OCI-M1 (cell line): ENCODE data around the gene UBE2D3.

ENCODE experiments used
- DNase-seq: peaks from one replicate; lab custom pipeline; 2025; lab: John Stamatoyannopoulos, UW

Gene UBE2D3

GRCh38 chr4:102754044-102754443 is 73.3 kb downstream of the UBE2D3 start:
- DNase-seq = no peak

GRCh38 chr4:102751941-102752340 is 75.4 kb downstream of the UBE2D3 start:
- no peak for DNase-seq
